GM18508 (cell line): Measurements from ENCODE around the gene KCNA5.

Experiments
- ATAC-seq: cut with Tn5 transposase; IDR thresholded peaks from one replicate; pipeline ENCODE4 v1.9.1; 2021; ENCODE audit warnings: moderate number of reproducible peaks; ENCODE audit not compliant: insufficient read depth, unreplicated experiment

Gene KCNA5

DNA sequence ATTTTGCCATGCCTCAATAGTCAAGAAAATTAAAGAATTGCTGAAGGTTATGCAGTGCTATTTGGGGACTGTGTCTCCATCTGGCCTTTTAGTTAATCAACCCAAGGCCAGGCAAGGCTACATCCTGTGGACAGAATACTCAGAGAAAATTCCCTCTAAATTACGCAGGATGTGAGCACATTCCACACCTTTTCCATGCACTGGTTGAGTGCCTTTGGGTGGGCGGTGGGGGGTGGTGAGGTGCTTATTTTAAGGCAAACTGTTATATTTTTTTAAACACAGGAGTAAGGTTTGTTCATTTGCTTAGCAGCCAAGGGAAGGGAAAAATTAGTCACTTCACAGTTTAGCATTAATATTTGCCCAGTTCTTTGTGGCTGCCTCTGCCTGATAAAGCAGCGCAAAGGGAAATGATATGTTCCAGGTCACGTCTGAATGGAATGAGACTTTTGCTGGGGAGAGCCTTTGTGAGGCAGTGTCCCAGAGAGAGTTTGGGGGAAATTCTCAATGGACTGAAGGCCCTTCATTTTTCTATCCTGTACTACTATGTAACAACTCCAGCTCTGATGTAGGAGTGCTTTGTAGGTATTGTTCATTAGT is 17.2 kb upstream of the KCNA5 start:
- ATAC-seq: no peak

GRCh38 chr12:5027046-5027821 is 16.4 kb upstream of the KCNA5 start:
- no peak for ATAC-seq

DNA sequence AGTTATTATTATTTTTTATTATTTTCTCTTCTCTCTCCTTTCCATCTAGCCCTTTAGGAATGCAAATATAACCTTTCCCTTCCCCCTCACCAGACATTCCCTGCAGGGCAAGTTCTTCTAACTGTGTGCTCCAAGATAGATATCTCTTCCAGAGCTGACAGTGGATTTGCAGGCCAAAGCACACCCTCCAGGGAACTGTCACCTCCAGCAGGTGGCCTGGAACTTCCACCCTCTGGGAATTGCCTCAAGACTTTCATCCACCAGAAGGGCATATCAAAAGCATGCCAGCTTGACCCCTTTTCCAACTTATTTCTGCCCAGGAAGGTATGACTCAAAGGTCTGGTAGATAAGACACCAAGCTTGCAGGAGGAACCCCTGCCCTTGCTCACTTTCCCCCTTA is 13.6 kb upstream of the KCNA5 start:
- no peak for ATAC-seq

- ATAC-seq: no peak
Measured at GRCh38 chr12:5031242-5031641, 12.4 kb upstream of the KCNA5 start.

GRCh38 chr12:5031958-5032357 is 11.7 kb upstream of the KCNA5 start:
- no peak for ATAC-seq

- ATAC-seq: no peak
Measured at GRCh38 chr12:5032821-5033220, 10.9 kb upstream of the KCNA5 start.

DNA sequence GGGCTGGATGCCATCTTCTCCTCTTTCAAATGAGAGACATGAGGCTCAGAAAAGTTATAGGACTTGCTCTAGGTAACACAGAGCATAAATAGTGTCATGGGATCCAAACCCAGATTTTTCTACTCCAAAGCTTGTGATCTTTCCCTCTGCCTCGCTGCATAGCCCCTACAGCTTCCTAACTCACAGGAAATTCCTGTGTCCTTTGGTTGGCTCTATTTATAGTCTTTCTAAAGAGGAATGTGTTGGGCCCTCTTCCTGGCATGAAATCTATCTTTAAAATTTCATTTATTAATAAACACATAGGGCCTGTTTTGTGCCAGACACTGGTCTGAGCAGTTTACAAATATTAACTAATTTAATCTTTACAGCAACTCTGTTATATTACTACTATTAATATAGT is 9.8 kb upstream of the KCNA5 start:
- ATAC-seq: no peak

DNA sequence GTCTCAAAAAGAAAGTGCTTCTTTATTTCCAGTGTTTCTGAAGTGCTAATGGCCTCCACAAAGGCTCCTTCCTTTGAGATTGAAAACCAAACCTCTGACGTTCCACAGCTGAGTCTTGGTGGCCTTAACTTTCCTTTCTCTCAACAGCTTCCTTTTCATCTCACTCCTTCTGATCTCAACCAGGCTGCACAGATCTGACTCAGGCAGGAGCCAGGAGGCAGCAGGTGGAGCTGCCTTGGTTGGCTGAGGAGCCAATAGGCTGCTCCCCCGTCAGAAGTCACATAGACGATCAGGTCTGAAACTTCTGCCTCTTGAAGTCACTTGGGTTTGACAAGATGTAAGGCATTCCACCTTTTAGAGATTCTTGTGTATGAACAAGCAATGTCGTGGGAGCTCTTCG is 9.1 kb upstream of the KCNA5 start:
- ATAC-seq: no peak

DNA sequence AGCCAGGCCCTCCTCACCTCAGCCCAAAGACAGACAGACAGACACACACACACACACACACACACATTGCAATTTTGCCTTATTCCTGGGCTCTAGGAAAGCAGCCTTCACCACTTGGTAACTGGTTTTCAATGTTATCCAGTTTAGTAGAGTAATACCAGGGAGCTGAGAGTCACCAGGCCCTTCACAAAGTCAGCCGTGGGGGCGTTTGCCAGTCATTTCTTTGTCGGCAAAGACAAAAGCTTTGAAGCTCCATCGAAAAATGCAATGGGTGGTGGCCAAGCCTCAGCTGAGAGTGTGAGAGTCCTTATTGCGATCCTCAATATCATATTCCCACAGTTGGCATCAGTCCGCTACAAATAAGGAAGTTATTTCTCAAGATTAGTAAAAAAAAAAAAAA is 8.1 kb upstream of the KCNA5 start:
- no peak for ATAC-seq

DNA sequence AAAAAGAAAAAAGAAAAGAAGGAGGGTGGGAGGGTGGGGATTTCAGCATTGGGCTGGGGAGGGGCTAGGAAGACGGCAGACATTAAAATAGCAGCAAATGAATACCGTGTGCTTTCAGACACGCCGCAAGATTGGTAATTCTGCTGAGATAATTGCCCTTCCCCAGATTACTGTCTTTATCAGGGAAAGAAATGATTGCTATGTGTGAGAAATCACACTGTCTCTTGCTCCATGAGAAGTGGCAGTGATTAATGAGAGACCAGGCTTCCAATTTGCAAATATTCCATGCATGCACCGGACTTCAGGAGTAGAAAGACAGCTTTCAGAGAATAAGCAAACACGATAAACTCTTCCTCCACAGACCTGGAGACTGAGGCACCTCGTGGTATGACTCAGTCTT is 7.6 kb upstream of the KCNA5 start:
- ATAC-seq: no peak

- ATAC-seq: no peak
Measured at GRCh38 chr12:5037795-5038357, 5.8 kb upstream of the KCNA5 start.

GRCh38 chr12:5038781-5039311 is 4.8 kb upstream of the KCNA5 start:
- ATAC-seq: no peak

DNA sequence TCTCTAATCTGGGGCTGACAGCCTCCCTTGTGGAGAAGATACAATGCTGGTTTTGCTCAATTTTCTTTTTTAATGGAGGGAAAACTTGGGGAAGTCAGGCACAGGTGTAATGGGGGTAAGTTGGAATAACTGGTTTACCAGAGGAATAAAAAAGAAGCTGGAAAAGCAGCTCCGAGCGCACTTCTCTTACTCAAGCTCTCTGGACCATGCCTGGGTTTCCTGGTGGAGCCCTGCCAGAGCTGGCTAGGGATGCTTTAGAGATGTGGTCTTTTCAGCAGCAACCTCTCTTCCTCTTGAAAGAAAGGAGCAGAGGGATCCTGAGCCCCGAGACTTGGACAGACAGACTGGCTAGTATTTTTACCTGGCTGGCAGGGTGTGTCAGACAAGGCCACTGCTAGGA is 3.9 kb upstream of the KCNA5 start:
- no peak for ATAC-seq

DNA sequence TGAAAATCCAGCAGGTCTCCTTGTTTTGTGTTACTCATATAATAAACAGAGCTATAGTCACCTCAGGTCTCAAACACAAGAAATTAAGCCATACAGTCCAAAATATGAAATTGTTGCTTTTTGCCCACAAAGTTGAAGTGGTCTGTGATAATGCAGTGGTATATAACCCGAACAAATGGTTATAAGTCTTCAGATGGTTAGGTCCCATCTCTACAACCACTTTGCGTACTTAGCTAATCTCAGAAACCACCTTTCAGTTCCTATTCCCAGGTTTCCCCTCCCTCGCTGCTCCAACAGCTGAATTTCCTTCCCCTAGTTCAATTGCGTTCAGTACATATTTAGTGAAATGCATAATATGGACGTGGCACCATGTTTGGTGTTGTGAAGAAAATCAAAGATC is 3.3 kb upstream of the KCNA5 start:
- no peak for ATAC-seq

GRCh38 chr12:5044420-5045295 is 979 bp downstream of the KCNA5 start:
- no peak for ATAC-seq

DNA sequence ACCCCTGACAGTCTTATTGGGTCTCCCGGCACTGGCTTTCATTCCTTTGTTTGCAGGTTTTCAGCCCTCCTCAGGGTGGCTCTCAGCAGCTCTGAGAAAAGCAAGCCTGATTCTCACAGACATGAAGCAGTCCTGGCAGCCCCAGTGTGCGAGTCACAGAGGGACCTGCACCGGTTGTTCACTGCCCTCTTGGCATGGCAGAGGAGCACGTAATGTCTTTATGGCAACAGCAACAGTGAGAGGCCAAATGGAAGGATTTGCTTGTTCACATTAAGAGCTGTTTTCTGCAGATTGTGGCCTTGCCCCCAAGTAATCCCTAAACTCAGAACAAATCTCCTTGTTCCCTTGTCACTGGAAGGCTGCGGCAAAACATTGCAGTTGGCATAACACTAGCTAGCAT is 3.4 kb downstream of the KCNA5 start:
- no peak for ATAC-seq

DNA sequence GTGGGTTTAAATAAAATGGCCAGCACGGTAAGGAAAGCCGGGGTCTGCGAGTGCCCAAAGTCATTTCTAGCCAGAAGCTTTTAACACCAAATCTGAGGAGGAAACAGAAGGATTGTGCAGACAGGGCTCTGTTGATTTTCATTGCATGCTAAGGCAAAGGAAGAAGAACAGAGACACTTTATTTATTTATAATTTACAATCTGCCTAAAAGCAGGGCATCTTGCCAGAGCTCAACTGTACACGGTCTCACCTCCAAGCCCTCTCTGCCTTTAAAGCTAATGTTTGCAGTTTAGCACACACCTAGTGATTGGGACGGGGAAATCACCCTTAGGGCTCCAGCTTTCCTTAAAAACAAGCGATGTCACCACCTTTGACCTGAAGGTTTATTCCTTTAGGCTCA is 4.0 kb downstream of the KCNA5 start:
- ATAC-seq: no peak

GRCh38 chr12:5050542-5050941 is 6.9 kb downstream of the KCNA5 start:
- no peak for ATAC-seq

- ATAC-seq: no peak
Measured at GRCh38 chr12:5051334-5051733, 7.7 kb downstream of the KCNA5 start.

- ATAC-seq: no peak
Measured at GRCh38 chr12:5051913-5052312, 8.2 kb downstream of the KCNA5 start.

DNA sequence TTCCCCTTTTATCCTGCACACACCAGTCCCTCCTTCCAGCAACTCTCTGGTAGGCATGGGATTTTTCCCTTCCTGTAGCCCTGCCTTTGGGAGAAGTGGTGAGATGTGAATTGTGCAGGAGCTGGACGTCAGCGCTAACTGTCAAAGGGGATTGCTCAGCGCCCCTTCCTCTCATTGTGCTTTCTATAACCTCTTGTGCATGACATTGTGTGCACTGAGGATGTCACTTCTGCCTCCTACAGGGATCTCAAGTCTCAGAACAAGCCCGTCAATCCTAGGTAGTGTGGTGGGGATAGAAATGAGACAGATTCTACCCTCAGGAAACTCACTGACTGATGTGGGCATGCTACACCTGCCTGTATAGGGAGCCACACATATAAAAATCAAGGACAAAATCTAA is 8.7 kb downstream of the KCNA5 start:
- ATAC-seq: no peak
